Ishikawa (cell line): ENCODE data around the gene ARHGEF6.

Source experiments
- TEAD4 ChIP-seq: IDR thresholded peaks from 2 replicates; pipeline ENCODE4 v1.6.1; 2012
- YY1 ChIP-seq: IDR thresholded peaks from 2 replicates; pipeline ENCODE4 v1.6.1; 2012; ENCODE audit warnings: low read depth
- TF ChIP-seq, protein P1 (sequence below): IDR thresholded peaks from 2 replicates; pipeline ENCODE4 v1.6.1; 2012

DNA sequence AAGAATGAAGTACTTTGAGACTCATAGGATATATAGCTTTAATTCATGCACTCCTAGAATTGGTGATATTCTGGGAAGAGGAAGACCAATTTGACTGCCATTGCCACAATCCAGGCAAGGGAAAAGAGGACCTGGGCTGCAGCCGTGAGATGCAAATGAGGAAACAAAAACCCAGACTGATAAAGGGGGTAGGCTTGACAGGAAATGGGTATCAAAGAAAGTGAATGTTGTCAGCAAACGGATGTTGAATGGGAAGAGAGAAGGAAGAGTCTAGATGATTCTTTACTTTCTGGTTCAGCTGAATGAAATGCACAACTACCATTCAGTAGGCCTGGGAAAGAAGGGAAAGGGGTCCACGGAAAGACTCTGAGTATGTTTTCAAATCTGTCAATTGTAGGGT, 17.1 kb upstream of the ARHGEF6 start:
- no peak for TF ChIP-seq YY1
- TF ChIP-seq, protein P1, sequence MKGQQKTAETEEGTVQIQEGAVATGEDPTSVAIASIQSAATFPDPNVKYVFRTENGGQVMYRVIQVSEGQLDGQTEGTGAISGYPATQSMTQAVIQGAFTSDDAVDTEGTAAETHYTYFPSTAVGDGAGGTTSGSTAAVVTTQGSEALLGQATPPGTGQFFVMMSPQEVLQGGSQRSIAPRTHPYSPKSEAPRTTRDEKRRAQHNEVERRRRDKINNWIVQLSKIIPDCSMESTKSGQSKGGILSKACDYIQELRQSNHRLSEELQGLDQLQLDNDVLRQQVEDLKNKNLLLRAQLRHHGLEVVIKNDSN: no peak
- no peak for TF ChIP-seq TEAD4
